H1 (cell line): Measurements from ENCODE around the gene HAGH. TPM values are rescaled to one million over a fixed set of nuclear protein-coding genes. Genes with fewer than 3 reads are reported as not detected.
A peak's percentile ranks its signal among the peaks of the same experiment; 100 is the strongest.

Experiments
- ASH2L ChIP-seq: fragments of 200-600, 300-600 bp; sonication (generic); IDR thresholded peaks from one replicate; pipeline ENCODE4 v1.7.1; 2017; ENCODE audit warnings: low read length
- EZH2 ChIP-seq: fragments of 200-600 bp; sonication (generic); IDR thresholded peaks from 2 replicates; pipeline ENCODE4 v1.7.1; 2012; ENCODE audit warnings: low read depth, mild to moderate bottlenecking, moderate library complexity, low read length, inconsistent platforms; ENCODE audit not compliant: severe bottlenecking
- JUND ChIP-seq: IDR thresholded peaks from 2 replicates; pipeline ENCODE4 v1.6.1; 2011; ENCODE audit warnings: mild to moderate bottlenecking, improper control_type of control experiment, low read length
- NRF1 ChIP-seq: IDR thresholded peaks from 2 replicates; pipeline ENCODE4 v1.6.1; 2011; ENCODE audit warnings: mild to moderate bottlenecking, low read depth, low read length, improper control_type of control experiment
- POLR2A ChIP-seq, 2 experiments: IDR thresholded peaks; 1 replicate in 1 of 2; 2 replicates in 1 of 2; pipeline ENCODE4 v1.6.1; 2011; ENCODE audit warnings: low read depth in 2 of 2, low read length in 2 of 2, mild to moderate bottlenecking in 2 of 2; ENCODE audit errors: control extremely low read depth in 1 of 2
- SIRT6 ChIP-seq: IDR thresholded peaks from one replicate; pipeline ENCODE4 v1.7.1; 2012; ENCODE audit warnings: low read length, inconsistent platforms
- SIX5 ChIP-seq: IDR thresholded peaks from 2 replicates; pipeline ENCODE4 v1.6.1; 2011; ENCODE audit warnings: mild to moderate bottlenecking, low read depth, low read length
- SRF ChIP-seq: IDR thresholded peaks from 2 replicates; pipeline ENCODE4 v1.6.1; 2011; ENCODE audit warnings: mild to moderate bottlenecking, low read depth, low read length, moderate library complexity
- polyA plus RNA-seq, 7 experiments: library from polyadenylated mRNA; depleted of rRNA in 3 of 7; stranded (reverse) in 5 of 7; unstranded in 2 of 7; fragments of >200 nt in 5 of 7; fragments of 200-250 nt in 2 of 7; gene quantifications; 1 replicate in 5 of 7; 2 replicates in 1 of 7; 4 replicates in 1 of 7; pipeline versions ENCODE4 v1.2.1 to v1.2.3, GENCODE V29; 2011 to 2013; ENCODE audit warnings: missing spikeins in 2 of 7, mixed read lengths in 2 of 7
- total RNA-seq: library from RNA; stranded (reverse); fragmentation: NEBNext Ultra II Directional; extraction: Animal tissue kit (Norgen Biotek cat#: 25700); gene quantifications from 2 replicates; pipeline ENCODE4 v1.2.1, GENCODE V29; 2021
- TF ChIP-seq, protein P1 (sequence below): fragments of 300-600 bp; sonication (generic); IDR thresholded peaks from 2 replicates; pipeline ENCODE4 v1.7.1; 2012; ENCODE audit warnings: low read length, moderate library complexity, mild to moderate bottlenecking, inconsistent platforms; ENCODE audit not compliant: insufficient replicate concordance
- TF ChIP-seq, protein P2 (sequence below): IDR thresholded peaks from 2 replicates; pipeline ENCODE4 v1.6.1; 2012; ENCODE audit warnings: inconsistent platforms
- TF ChIP-seq, protein P3 (sequence below): IDR thresholded peaks from 2 replicates; pipeline ENCODE4 v1.6.1; 2012; ENCODE audit warnings: inconsistent platforms

HAGH gene
- total and polyA plus RNA-seq, 2 of the 8 experiments (the other 6 are each of a cell fraction or from before 2014, with no cell fraction given): 28.7 to 40.6 TPM

DNA sequence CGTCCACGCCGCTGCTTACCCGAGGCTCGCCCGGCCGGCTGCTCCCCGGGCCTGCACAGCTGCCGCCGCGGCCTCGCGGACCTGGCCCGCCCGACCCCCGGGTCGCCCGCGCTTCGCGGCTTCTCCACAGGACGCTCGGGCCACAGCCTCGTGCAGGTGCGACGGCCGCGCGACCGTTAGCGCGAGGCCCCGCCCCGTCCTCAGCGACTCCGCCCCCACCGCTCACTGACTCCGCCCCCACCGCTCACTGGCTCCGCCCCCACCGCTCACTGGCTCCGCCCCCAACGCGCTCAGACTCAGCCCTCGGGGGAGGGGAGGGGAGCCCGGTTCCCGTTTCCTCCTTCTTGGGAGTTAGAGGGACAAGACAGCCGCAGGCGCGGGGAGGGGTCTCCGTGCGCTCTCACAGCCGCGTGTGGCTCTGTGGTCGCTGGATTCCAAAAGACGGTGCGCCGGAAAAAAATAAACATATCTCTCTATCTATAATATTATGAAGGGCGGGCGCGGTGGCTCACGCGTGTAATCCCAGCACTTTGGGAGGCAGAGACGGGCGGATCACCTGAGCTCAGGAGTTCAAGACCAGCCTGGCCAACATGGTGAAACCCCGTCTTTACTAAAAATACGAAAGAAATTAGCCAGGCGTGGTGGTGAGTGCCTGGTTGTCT lies 45.5 kb upstream of the HAGH start, which contains the start of gene MEIOB (continued):
- TF ChIP-seq, protein P1, sequence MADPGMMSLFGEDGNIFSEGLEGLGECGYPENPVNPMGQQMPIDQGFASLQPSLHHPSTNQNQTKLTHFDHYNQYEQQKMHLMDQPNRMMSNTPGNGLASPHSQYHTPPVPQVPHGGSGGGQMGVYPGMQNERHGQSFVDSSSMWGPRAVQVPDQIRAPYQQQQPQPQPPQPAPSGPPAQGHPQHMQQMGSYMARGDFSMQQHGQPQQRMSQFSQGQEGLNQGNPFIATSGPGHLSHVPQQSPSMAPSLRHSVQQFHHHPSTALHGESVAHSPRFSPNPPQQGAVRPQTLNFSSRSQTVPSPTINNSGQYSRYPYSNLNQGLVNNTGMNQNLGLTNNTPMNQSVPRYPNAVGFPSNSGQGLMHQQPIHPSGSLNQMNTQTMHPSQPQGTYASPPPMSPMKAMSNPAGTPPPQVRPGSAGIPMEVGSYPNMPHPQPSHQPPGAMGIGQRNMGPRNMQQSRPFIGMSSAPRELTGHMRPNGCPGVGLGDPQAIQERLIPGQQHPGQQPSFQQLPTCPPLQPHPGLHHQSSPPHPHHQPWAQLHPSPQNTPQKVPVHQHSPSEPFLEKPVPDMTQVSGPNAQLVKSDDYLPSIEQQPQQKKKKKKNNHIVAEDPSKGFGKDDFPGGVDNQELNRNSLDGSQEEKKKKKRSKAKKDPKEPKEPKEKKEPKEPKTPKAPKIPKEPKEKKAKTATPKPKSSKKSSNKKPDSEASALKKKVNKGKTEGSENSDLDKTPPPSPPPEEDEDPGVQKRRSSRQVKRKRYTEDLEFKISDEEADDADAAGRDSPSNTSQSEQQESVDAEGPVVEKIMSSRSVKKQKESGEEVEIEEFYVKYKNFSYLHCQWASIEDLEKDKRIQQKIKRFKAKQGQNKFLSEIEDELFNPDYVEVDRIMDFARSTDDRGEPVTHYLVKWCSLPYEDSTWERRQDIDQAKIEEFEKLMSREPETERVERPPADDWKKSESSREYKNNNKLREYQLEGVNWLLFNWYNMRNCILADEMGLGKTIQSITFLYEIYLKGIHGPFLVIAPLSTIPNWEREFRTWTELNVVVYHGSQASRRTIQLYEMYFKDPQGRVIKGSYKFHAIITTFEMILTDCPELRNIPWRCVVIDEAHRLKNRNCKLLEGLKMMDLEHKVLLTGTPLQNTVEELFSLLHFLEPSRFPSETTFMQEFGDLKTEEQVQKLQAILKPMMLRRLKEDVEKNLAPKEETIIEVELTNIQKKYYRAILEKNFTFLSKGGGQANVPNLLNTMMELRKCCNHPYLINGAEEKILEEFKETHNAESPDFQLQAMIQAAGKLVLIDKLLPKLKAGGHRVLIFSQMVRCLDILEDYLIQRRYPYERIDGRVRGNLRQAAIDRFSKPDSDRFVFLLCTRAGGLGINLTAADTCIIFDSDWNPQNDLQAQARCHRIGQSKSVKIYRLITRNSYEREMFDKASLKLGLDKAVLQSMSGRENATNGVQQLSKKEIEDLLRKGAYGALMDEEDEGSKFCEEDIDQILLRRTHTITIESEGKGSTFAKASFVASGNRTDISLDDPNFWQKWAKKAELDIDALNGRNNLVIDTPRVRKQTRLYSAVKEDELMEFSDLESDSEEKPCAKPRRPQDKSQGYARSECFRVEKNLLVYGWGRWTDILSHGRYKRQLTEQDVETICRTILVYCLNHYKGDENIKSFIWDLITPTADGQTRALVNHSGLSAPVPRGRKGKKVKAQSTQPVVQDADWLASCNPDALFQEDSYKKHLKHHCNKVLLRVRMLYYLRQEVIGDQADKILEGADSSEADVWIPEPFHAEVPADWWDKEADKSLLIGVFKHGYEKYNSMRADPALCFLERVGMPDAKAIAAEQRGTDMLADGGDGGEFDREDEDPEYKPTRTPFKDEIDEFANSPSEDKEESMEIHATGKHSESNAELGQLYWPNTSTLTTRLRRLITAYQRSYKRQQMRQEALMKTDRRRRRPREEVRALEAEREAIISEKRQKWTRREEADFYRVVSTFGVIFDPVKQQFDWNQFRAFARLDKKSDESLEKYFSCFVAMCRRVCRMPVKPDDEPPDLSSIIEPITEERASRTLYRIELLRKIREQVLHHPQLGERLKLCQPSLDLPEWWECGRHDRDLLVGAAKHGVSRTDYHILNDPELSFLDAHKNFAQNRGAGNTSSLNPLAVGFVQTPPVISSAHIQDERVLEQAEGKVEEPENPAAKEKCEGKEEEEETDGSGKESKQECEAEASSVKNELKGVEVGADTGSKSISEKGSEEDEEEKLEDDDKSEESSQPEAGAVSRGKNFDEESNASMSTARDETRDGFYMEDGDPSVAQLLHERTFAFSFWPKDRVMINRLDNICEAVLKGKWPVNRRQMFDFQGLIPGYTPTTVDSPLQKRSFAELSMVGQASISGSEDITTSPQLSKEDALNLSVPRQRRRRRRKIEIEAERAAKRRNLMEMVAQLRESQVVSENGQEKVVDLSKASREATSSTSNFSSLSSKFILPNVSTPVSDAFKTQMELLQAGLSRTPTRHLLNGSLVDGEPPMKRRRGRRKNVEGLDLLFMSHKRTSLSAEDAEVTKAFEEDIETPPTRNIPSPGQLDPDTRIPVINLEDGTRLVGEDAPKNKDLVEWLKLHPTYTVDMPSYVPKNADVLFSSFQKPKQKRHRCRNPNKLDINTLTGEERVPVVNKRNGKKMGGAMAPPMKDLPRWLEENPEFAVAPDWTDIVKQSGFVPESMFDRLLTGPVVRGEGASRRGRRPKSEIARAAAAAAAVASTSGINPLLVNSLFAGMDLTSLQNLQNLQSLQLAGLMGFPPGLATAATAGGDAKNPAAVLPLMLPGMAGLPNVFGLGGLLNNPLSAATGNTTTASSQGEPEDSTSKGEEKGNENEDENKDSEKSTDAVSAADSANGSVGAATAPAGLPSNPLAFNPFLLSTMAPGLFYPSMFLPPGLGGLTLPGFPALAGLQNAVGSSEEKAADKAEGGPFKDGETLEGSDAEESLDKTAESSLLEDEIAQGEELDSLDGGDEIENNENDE: no peak
- TF ChIP-seq, protein P2, sequence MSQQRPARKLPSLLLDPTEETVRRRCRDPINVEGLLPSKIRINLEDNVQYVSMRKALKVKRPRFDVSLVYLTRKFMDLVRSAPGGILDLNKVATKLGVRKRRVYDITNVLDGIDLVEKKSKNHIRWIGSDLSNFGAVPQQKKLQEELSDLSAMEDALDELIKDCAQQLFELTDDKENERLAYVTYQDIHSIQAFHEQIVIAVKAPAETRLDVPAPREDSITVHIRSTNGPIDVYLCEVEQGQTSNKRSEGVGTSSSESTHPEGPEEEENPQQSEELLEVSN: peak; percentile 89
- TF ChIP-seq SIX5: no peak
- TF ChIP-seq, protein P3, sequence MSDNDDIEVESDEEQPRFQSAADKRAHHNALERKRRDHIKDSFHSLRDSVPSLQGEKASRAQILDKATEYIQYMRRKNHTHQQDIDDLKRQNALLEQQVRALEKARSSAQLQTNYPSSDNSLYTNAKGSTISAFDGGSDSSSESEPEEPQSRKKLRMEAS: peak; percentile 95
- TF ChIP-seq JUND: no peak
- no peak for TF ChIP-seq ASH2L
- TF ChIP-seq POLR2A (IDR thresholded peaks at IDR 0.05; ENCODE audit: control extremely low read depth in 1 of 2, low read depth in 2 of 2, low read length in 2 of 2): no peak
- TF ChIP-seq EZH2: no peak
- no peak for TF ChIP-seq SRF
- TF ChIP-seq SIRT6: no peak
- no peak for TF ChIP-seq NRF1
